GM23248 (cell line): ENCODE results near the gene MVP.

Source experiments
- EZH2 ChIP-seq: fragments of 200-600 bp; sonication (generic); IDR thresholded peaks from 2 replicates; pipeline ENCODE4 v1.6.1; 2018; ENCODE audit warnings: antibody characterized with exemption, mild to moderate bottlenecking; ENCODE audit not compliant: insufficient read depth, poor library complexity, severe bottlenecking
- EZH2phosphoT487 ChIP-seq: fragments of 200-600 bp; sonication (generic); IDR thresholded peaks from 2 replicates; pipeline ENCODE4 v1.6.1; 2018; ENCODE audit warnings: antibody characterized with exemption, moderate library complexity, mild to moderate bottlenecking, low read depth; ENCODE audit not compliant: insufficient read depth

DNA sequence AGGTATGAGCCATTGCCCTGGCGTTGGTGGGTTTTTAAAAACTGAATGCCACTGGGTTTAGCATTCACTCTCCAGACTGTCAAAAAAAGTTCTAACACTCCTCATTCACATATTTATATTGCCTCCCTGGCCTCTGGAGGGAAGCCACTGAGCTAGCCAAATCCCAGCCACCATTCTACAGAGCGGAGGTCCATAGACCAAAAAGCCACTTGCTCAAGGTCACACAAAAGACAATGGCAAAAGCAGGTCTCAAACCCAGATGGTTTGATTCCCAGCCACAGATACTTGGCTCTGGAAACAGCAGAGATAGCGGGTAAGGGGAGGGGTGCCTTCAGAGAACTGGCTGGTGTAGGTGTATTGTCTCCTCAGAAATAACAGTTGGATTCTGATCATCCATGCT, 60.8 kb downstream of the MVP start:
- TF ChIP-seq EZH2: no peak
- no peak for TF ChIP-seq EZH2phosphoT487
